Measurements from ENCODE around the gene MB21D2.
"Not testable (repeated sequence)": the region's sequence is repeated elsewhere in the genome, so short reads cannot be mapped to it uniquely, and the experiment has no call there.

Gene MB21D2

GRCh38 chr3:192799721-192800120 is 117.9 kb downstream of the MB21D2 start:
- no peak for DNase-seq

GRCh38 chr3:192795021-192795420 is 122.6 kb downstream of the MB21D2 start:
- no peak for DNase-seq

GRCh38 chr3:192794216-192794615 is 123.4 kb downstream of the MB21D2 start:
- DNase-seq = no peak

GRCh38 chr3:192788816-192789515 is 128.7 kb downstream of the MB21D2 start:
- DNase-seq = not testable (repeated sequence)

- DNase-seq = no peak
Measured at GRCh38 chr3:192778508-192778907, 139.1 kb downstream of the MB21D2 start.

- not testable (repeated sequence) for DNase-seq
Measured at GRCh38 chr3:192774341-192774740, 143.3 kb downstream of the MB21D2 start.

- DNase-seq = no peak
Measured at GRCh38 chr3:192772240-192772894, 145.3 kb downstream of the MB21D2 start.

GRCh38 chr3:192758654-192759053 is 159.0 kb downstream of the MB21D2 start:
- no peak for DNase-seq

- no peak for DNase-seq
Measured at GRCh38 chr3:192751148-192751547, 166.5 kb downstream of the MB21D2 start.

GRCh38 chr3:192750201-192750600 is 167.5 kb downstream of the MB21D2 start:
- no peak for DNase-seq

- DNase-seq = no peak
Measured at GRCh38 chr3:192747746-192748145, 169.9 kb downstream of the MB21D2 start.

GRCh38 chr3:192747145-192747544 is 170.5 kb downstream of the MB21D2 start:
- DNase-seq = no peak

Data from activated CD4-positive, alpha-beta T cell treated with anti-CD3 and anti-CD28 coated beads, Interleukin-2, amount 50 U/mL, for 48 hours (primary cell).